ENCODE results near the gene PA2G4. TPM values are rescaled to one million over a fixed set of nuclear protein-coding genes. Genes with fewer than 3 reads are reported as not detected.
"Not testable (repeated sequence)": the region's sequence is repeated elsewhere in the genome, so short reads cannot be mapped to it uniquely, and the experiment has no call there.

PA2G4 gene
- total and polyA plus RNA-seq, 11 donors: 62.4 to 187 (median 72.4) TPM

DNA sequence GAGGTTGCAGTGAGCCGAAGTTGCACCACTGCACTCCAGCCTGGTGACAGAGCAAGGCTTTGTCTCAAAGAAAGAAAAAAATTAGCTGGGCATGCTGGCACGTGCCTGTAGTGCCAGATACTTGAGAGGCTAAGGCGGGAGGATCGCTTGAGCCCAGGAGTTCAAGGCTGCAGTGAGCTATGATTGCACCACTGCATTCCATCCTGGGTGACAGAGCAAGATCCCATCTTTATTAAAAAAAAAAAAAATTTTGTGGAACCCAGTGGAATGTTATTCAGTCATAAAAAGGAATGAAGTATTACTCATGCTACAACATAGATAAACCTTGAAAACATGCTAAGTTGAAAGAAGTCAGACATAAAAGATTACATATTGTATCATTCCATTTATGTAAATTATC lies 32.7 kb upstream of the PA2G4 start:
- no peaks in the 10 kb centered on the region for H3K36me3 ChIP-seq
- H3K27me3 ChIP-seq: no peaks in the 10 kb centered on the region
- no peaks in the 10 kb centered on the region for H3K9me3 ChIP-seq
- no peaks in the 10 kb centered on the region for H3K4me1 ChIP-seq
- ATAC-seq (no peak), DNase-seq (no peak)
- no peak overlapping the region for H3K27ac ChIP-seq
- no peak overlapping the region for H3K4me3 ChIP-seq
- WGBS, 4 donors: 78 to 86% (median 80%) methylated on average over 4 of the region's 4 CpGs
- TF ChIP-seq, protein P1, sequence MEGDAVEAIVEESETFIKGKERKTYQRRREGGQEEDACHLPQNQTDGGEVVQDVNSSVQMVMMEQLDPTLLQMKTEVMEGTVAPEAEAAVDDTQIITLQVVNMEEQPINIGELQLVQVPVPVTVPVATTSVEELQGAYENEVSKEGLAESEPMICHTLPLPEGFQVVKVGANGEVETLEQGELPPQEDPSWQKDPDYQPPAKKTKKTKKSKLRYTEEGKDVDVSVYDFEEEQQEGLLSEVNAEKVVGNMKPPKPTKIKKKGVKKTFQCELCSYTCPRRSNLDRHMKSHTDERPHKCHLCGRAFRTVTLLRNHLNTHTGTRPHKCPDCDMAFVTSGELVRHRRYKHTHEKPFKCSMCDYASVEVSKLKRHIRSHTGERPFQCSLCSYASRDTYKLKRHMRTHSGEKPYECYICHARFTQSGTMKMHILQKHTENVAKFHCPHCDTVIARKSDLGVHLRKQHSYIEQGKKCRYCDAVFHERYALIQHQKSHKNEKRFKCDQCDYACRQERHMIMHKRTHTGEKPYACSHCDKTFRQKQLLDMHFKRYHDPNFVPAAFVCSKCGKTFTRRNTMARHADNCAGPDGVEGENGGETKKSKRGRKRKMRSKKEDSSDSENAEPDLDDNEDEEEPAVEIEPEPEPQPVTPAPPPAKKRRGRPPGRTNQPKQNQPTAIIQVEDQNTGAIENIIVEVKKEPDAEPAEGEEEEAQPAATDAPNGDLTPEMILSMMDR (IDR thresholded peaks at IDR 0.05): no peak
- intact Hi-C loops (cut with DNase I): no loop called here

DNA sequence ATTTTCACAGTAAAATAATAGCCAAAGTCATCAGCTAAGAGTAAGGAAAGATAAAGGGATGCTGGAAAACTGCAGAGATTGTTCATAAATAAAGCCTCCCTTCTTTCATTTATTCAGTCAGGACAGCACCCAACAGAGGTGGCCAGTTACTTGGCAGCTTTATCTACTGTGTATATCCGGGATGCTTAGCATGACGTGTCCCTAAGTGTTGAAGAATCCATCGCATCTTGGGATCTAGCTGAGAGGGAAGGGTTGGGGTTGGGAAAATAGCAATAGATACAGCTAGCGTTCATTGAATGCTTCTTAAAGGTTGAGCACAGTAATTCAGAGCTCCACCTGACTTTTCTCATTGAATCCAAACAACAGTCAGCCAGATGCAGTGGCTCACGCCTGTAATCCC lies 30.0 kb upstream of the PA2G4 start:
- Histone ChIP-seq H3K27me3 (no peaks in the 10 kb centered on the region), H3K36me3 (no peaks in the 10 kb centered on the region), H3K4me1 (peaks cover 0 to 12% (median 7%) of the 10 kb centered on the region in 12 donors), H3K4me3 (no peak overlapping the region), H3K27ac (no peak overlapping the region), H3K9me3 (no peaks in the 10 kb centered on the region)
- 77 to 86% (median 83%) methylated on average over 5 of the region's 5 CpGs for WGBS, 4 donors
- DNase-seq (no peak), ATAC-seq (no peak)
- intact Hi-C loops (cut with DNase I): no loop called here
- TF ChIP-seq, protein P1 (IDR thresholded peaks at IDR 0.05): no peak
- no peak for TF ChIP-seq POLR2A (IDR thresholded peaks at IDR 0.05)

DNA sequence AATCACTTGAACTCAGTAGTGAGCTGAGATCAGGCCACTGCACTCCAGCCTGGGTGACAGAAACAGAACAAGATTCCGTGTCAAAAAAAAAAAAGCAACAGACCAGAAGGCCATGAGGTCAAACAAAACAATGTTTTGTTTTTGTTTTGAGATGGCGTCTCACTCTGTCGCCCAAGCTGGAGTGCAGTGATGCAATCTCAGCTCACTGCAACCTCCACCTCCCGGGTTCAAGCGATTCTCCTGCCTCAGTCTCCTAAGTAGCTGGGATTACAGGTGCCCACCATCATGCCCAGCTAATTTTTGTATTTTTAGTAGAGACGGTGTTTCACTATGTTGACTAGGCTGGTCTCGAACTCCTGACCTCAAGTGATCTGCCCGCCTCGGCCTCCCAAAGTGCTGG lies 26.4 kb upstream of the PA2G4 start:
- H3K27ac ChIP-seq; intact Hi-C loops (cut with DNase I); DNase-seq; H3K36me3 ChIP-seq; H3K4me3 ChIP-seq; H3K9me3 ChIP-seq; ATAC-seq: not testable (repeated sequence)
- Histone ChIP-seq H3K4me1 (peaks cover 0 to 26% (median 16%) of the 10 kb centered on the region in 12 donors), H3K27me3 (peaks cover 0 to 17% (median 10%) of the 10 kb centered on the region in 9 donors)
- WGBS, 4 donors: 88 to 92% (median 90%) methylated on average over 9 of the region's 9 CpGs

DNA sequence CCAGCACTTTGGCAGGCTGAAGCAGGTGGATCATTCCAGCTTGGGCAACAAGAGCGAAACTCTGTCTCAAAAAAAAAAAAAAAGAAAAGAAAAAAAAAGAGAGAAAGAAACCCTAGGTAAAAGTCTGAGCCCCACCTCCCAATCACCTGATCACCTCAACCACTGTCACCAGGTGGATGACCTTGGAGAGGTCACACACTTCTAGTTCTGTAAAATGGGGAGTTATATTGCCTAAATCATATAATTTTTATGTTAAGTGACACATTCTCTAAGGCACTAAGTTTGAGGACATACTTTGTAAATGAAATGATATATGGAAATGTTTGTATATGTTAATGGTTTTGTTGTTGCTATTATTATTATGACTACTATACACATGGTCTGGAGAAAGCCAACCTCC lies 25.9 kb upstream of the PA2G4 start:
- TF ChIP-seq, protein P1 (IDR thresholded peaks at IDR 0.05): no peak
- no peak for TF ChIP-seq POLR2A (IDR thresholded peaks at IDR 0.05)
- Histone ChIP-seq H3K36me3 (no peaks in the 10 kb centered on the region), H3K4me3 (peak overlapping the region in 1 of 12 donors; percentile 55), H3K27ac (no peak overlapping the region), H3K4me1 (peaks cover 0 to 26% (median 16%) of the 10 kb centered on the region in 12 donors), H3K27me3 (peaks cover 0 to 17% (median 10%) of the 10 kb centered on the region in 9 donors), H3K9me3 (no peaks in the 10 kb centered on the region)
- no peak for ATAC-seq
- intact Hi-C loops (cut with DNase I): no loop called here
- no peak for DNase-seq
- WGBS, 4 donors: 96 to 100% (median 100%) methylated on average over 1 of the region's 1 CpG

All from heart left ventricle (tissue), 16 donors.